Measurements from ENCODE around the gene DDB1. TPM values are rescaled to one million over a fixed set of nuclear protein-coding genes. Genes with fewer than 3 reads are reported as not detected.

DDB1 gene
- total RNA-seq, 1 donor from 2014 or later = 113 TPM

- DNase-seq (ENCODE audit: missing footprints) (no peak), ATAC-seq (no peak)
- intact Hi-C loops (cut with DNase I) = no loop called here
Observed at GRCh38 chr11:61280883-61281580, 51.9 kb downstream of the DDB1 start.

GRCh38 chr11:61279934-61280659, 52.8 kb downstream of the DDB1 start:
- no peak for DNase-seq (ENCODE audit: missing footprints)
- no peak for ATAC-seq
- intact Hi-C loops (cut with DNase I) = no loop called here

GRCh38 chr11:61278001-61278470, 54.9 kb downstream of the DDB1 start:
- ATAC-seq (no peak), DNase-seq (ENCODE audit: missing footprints) (no peak)
- intact Hi-C loops (cut with DNase I) = no loop called here

GRCh38 chr11:61277186-61278000, 55.5 kb downstream of the DDB1 start:
- DNase-seq (ENCODE audit: missing footprints) (no peak), ATAC-seq (no peak)
- intact Hi-C loops (cut with DNase I) = no loop called here

- intact Hi-C loops (cut with DNase I) = no loop called here
- DNase-seq (ENCODE audit: missing footprints) = no peak
- ATAC-seq = no peak
Observed at GRCh38 chr11:61275191-61275590, 57.7 kb downstream of the DDB1 start.

- intact Hi-C loops (cut with DNase I) = no loop called here
- ATAC-seq = no peak
- DNase-seq (ENCODE audit: missing footprints) = no peak
Observed at GRCh38 chr11:61274084-61274483, 58.8 kb downstream of the DDB1 start.

GRCh38 chr11:61273178-61274078, 59.5 kb downstream of the DDB1 start:
- intact Hi-C loops (cut with DNase I) = no loop called here
- no peak for DNase-seq (ENCODE audit: missing footprints)
- no peak for ATAC-seq

- intact Hi-C loops (cut with DNase I) = no loop called here
- DNase-seq (ENCODE audit: missing footprints) (no peak), ATAC-seq (no peak)
Observed at GRCh38 chr11:61272731-61273130, 60.2 kb downstream of the DDB1 start.

- intact Hi-C loops (cut with DNase I) = no loop called here
- DNase-seq (ENCODE audit: missing footprints) (no peak), ATAC-seq (no peak)
Observed at GRCh38 chr11:61270354-61271076, 62.4 kb downstream of the DDB1 start.

- DNase-seq (ENCODE audit: missing footprints) (no peak), ATAC-seq (no peak)
- intact Hi-C loops (cut with DNase I) = no loop called here
Observed at GRCh38 chr11:61268588-61269250, 64.2 kb downstream of the DDB1 start.

GRCh38 chr11:61267437-61267841, 65.5 kb downstream of the DDB1 start:
- intact Hi-C loops (cut with DNase I) = no loop called here
- DNase-seq (ENCODE audit: missing footprints) = no peak
- ATAC-seq = no peak

- DNase-seq (ENCODE audit: missing footprints) = no peak
- intact Hi-C loops (cut with DNase I) = no loop called here
Observed at GRCh38 chr11:61266602-61267001, 66.3 kb downstream of the DDB1 start.

GRCh38 chr11:61265357-61265756, 67.5 kb downstream of the DDB1 start:
- intact Hi-C loops (cut with DNase I) = no loop called here
- ATAC-seq = no peak
- no peak for DNase-seq (ENCODE audit: missing footprints)

More at GRCh38 chr11:61266602-61267001, 66.3 kb downstream of the DDB1 start:
- ATAC-seq = no peak

- ATAC-seq = no peak
- intact Hi-C loops (cut with DNase I) = no loop called here
- DNase-seq (ENCODE audit: missing footprints) = no peak
Observed at GRCh38 chr11:61264795-61265194, 68.1 kb downstream of the DDB1 start.

- intact Hi-C loops (cut with DNase I) = no loop called here
- ATAC-seq = no peak
Observed at GRCh38 chr11:61264371-61264770, 68.5 kb downstream of the DDB1 start.

GRCh38 chr11:61259363-61259762, 73.5 kb downstream of the DDB1 start:
- intact Hi-C loops (cut with DNase I) = no loop called here
- ATAC-seq = no peak
- no peak for DNase-seq (ENCODE audit: missing footprints)

More at GRCh38 chr11:61264371-61264770, 68.5 kb downstream of the DDB1 start:
- DNase-seq (ENCODE audit: missing footprints) = no peak

- ATAC-seq (no peak), DNase-seq (ENCODE audit: missing footprints) (no peak)
- intact Hi-C loops (cut with DNase I) = no loop called here
Observed at GRCh38 chr11:61258546-61258945, 74.4 kb downstream of the DDB1 start.
